Activated CD4-positive, alpha-beta T cell treated with anti-CD3 and anti-CD28 coated beads, Interleukin-2, amount 10 ng/mL, durations not matched to agents 24 days and 14 days (primary cell): ENCODE results near the gene MRTFB. TPM values are rescaled to one million over a fixed set of nuclear protein-coding genes. Genes with fewer than 3 reads are reported as not detected.

Source experiments
- DNase-seq: peaks from one replicate; pipeline ENCODE4 v3.0.0; 2022
- H3K27ac Mint-ChIP-seq: one replicate; pipeline ENCODE4 v1.8.0; 2022; ENCODE audit warnings: mild to moderate bottlenecking, mixed read lengths
- H3K27me3 Mint-ChIP-seq: one replicate; pipeline ENCODE4 v1.8.0; 2022; ENCODE audit warnings: mixed read lengths
- H3K36me3 Mint-ChIP-seq: one replicate; pipeline ENCODE4 v1.8.0; 2022; ENCODE audit warnings: low read depth, mild to moderate bottlenecking, mixed read lengths
- H3K4me1 Mint-ChIP-seq: one replicate; pipeline ENCODE4 v1.8.0; 2021; ENCODE audit warnings: mixed read lengths
- H3K4me3 Mint-ChIP-seq: one replicate; pipeline ENCODE4 v1.8.0; 2022; ENCODE audit warnings: mild to moderate bottlenecking, moderate library complexity, mixed read lengths
- H3K9me3 Mint-ChIP-seq: one replicate; pipeline ENCODE4 v1.8.0; 2021; ENCODE audit warnings: mixed read lengths
- intact Hi-C: fragments of 100-400 bp; cut with micrococcal nuclease; formaldehyde crosslinking; loops from one replicate; pipeline ENCODE4 v1.15.1; 2023
- total RNA-seq: library from RNA; stranded (reverse); gene quantifications from 2 replicates; pipeline ENCODE4 v1.2.3, GENCODE V29; 2022

The MRTFB gene
- total RNA-seq, 1 donor from 2014 or later, result 15.0 TPM

- DNase-seq, result no peak
- Mint-ChIP-seq H3K4me1 (peaks cover 8% of the 10 kb centered on the region), H3K27me3 (no peaks in the 10 kb centered on the region), H3K4me3 (no peak overlapping the region), H3K9me3 (no peaks in the 10 kb centered on the region), H3K36me3 (no peaks in the 10 kb centered on the region), H3K27ac (no peak overlapping the region)
- intact Hi-C loops, result no loop called here
Observed at GRCh38 chr16:14202697-14203096, 131.6 kb downstream of the MRTFB start.

GRCh38 chr16:14203166-14203565 is 132.0 kb downstream of the MRTFB start:
- intact Hi-C loops, result no loop called here
- H3K4me1 Mint-ChIP-seq, result peaks cover 8% of the 10 kb centered on the region
- H3K36me3 Mint-ChIP-seq, result no peaks in the 10 kb centered on the region
- no peaks in the 10 kb centered on the region for H3K9me3 Mint-ChIP-seq
- DNase-seq, result no peak
- H3K4me3 Mint-ChIP-seq, result no peak overlapping the region
- H3K27me3 Mint-ChIP-seq, result no peaks in the 10 kb centered on the region
- H3K27ac Mint-ChIP-seq, result no peak overlapping the region

GRCh38 chr16:14205666-14206065 is 134.5 kb downstream of the MRTFB start:
- no peak for DNase-seq
- Mint-ChIP-seq H3K36me3 (no peaks in the 10 kb centered on the region), H3K4me3 (no peak overlapping the region), H3K9me3 (no peaks in the 10 kb centered on the region), H3K27ac (no peak overlapping the region), H3K4me1 (peaks cover 3% of the 10 kb centered on the region), H3K27me3 (no peaks in the 10 kb centered on the region)
- intact Hi-C loops, result no loop called here

GRCh38 chr16:14211856-14212543 is 140.9 kb downstream of the MRTFB start:
- H3K4me1 Mint-ChIP-seq, result no peaks in the 10 kb centered on the region
- intact Hi-C loops, result no loop called here
- no peak overlapping the region for H3K4me3 Mint-ChIP-seq
- no peak for DNase-seq
- no peaks in the 10 kb centered on the region for H3K36me3 Mint-ChIP-seq
- H3K27me3 Mint-ChIP-seq, result no peaks in the 10 kb centered on the region
- no peak overlapping the region for H3K27ac Mint-ChIP-seq
- no peaks in the 10 kb centered on the region for H3K9me3 Mint-ChIP-seq

DNA sequence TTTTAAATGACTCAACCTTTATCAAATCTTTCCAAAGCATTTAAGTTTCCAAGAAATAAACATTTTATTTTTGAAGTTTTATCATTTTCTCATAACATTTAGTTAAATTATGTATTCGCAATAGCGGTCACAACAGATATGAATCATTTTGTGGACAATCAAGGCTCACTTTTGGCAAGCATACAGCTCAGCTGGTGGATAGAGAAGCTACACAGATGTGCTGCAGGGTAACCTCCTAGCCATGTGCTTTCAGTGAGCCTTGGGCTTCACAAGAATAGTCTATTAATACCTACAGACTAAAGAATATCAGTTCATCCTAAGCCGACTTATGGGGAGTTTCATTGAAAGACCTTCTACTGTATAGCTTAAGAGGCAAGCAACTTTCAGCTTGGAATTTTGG is 144.8 kb downstream of the MRTFB start:
- Mint-ChIP-seq H3K27me3 (no peaks in the 10 kb centered on the region), H3K4me3 (no peak overlapping the region), H3K9me3 (no peaks in the 10 kb centered on the region), H3K36me3 (no peaks in the 10 kb centered on the region), H3K27ac (no peak overlapping the region), H3K4me1 (no peaks in the 10 kb centered on the region)
- DNase-seq, result no peak
- intact Hi-C loops, result no loop called here

GRCh38 chr16:14219983-14220382 is 148.9 kb downstream of the MRTFB start:
- intact Hi-C loops, result no loop called here

DNA sequence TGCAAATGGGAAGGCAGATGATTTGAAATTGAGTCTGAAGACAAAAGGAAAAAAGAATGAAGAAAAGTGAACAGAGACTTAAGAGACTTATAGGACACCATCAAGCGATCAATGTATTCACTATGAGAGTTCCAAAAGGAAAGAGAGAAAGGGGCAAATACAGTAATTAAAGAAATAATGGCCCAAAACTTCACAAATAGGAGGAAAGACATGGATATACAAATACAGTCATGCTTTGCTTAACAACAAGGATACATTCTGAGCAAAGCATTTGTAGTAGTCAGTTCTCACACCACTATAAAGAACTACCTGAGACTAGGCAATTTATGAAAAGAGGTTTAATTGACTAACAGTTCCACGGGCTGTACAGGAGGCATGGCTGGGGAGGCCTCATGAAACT is 152.5 kb downstream of the MRTFB start:
- Mint-ChIP-seq H3K4me3 (no peak overlapping the region), H3K27ac (no peak overlapping the region), H3K4me1 (no peaks in the 10 kb centered on the region), H3K9me3 (peaks cover 9% of the 10 kb centered on the region), H3K27me3 (no peaks in the 10 kb centered on the region), H3K36me3 (peaks cover 9% of the 10 kb centered on the region)
- intact Hi-C loops, result no loop called here
- no peak for DNase-seq

More at GRCh38 chr16:14219983-14220382, 148.9 kb downstream of the MRTFB start:
- H3K9me3 Mint-ChIP-seq, result peaks cover 9% of the 10 kb centered on the region
- H3K27ac Mint-ChIP-seq, result no peak overlapping the region
- no peak overlapping the region for H3K4me3 Mint-ChIP-seq
- DNase-seq, result no peak
- H3K36me3 Mint-ChIP-seq, result peaks cover 9% of the 10 kb centered on the region
- no peaks in the 10 kb centered on the region for H3K4me1 Mint-ChIP-seq
- no peaks in the 10 kb centered on the region for H3K27me3 Mint-ChIP-seq

DNA sequence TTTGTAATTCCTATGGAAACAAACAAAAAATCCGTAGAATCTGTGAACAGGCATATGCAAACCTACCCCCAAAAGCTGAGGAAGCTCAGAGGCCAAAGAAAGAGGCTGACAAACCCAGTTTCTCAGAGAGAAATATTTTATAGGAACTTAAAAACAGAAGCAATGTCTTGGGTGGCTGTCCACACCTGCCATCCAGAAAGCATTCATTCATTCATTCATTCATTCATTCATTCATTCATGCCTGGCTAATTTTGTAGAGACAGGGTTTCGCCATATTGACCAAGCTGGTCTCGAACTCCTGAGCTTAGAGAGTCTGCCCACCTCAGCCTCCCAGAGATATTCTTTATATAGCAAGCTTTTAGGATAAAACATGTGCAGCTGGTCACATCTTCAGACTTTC is 154.3 kb downstream of the MRTFB start:
- H3K27me3 Mint-ChIP-seq, result no peaks in the 10 kb centered on the region
- H3K9me3 Mint-ChIP-seq, result peaks cover 9% of the 10 kb centered on the region
- H3K27ac Mint-ChIP-seq, result no peak overlapping the region
- H3K4me3 Mint-ChIP-seq, result no peak overlapping the region
- DNase-seq, result no peak
- no peaks in the 10 kb centered on the region for H3K4me1 Mint-ChIP-seq
- peaks cover 9% of the 10 kb centered on the region for H3K36me3 Mint-ChIP-seq
- intact Hi-C loops, result no loop called here

GRCh38 chr16:14232106-14232864 is 161.2 kb downstream of the MRTFB start:
- H3K9me3 Mint-ChIP-seq, result no peaks in the 10 kb centered on the region
- intact Hi-C loops, result no loop called here
- no peaks in the 10 kb centered on the region for H3K27me3 Mint-ChIP-seq
- no peak for DNase-seq
- H3K4me3 Mint-ChIP-seq, result no peak overlapping the region
- no peak overlapping the region for H3K27ac Mint-ChIP-seq
- H3K4me1 Mint-ChIP-seq, result no peaks in the 10 kb centered on the region
- H3K36me3 Mint-ChIP-seq, result no peaks in the 10 kb centered on the region

GRCh38 chr16:14236401-14236800 is 165.3 kb downstream of the MRTFB start:
- Mint-ChIP-seq H3K27ac (no peak overlapping the region), H3K4me3 (no peak overlapping the region)

GRCh38 chr16:14238756-14239155 is 167.6 kb downstream of the MRTFB start:
- H3K4me1 Mint-ChIP-seq, result no peaks in the 10 kb centered on the region
- H3K4me3 Mint-ChIP-seq, result no peak overlapping the region
- no peak for DNase-seq
- H3K36me3 Mint-ChIP-seq, result no peaks in the 10 kb centered on the region
- intact Hi-C loops, result no loop called here
- H3K27ac Mint-ChIP-seq, result no peak overlapping the region
- no peaks in the 10 kb centered on the region for H3K9me3 Mint-ChIP-seq
- no peaks in the 10 kb centered on the region for H3K27me3 Mint-ChIP-seq

More at GRCh38 chr16:14236401-14236800, 165.3 kb downstream of the MRTFB start:
- Mint-ChIP-seq H3K9me3 (no peaks in the 10 kb centered on the region), H3K27me3 (no peaks in the 10 kb centered on the region), H3K4me1 (no peaks in the 10 kb centered on the region), H3K36me3 (no peaks in the 10 kb centered on the region)
- DNase-seq, result no peak
- intact Hi-C loops, result no loop called here

GRCh38 chr16:14239791-14240190 is 168.7 kb downstream of the MRTFB start:
- Mint-ChIP-seq H3K27me3 (no peaks in the 10 kb centered on the region), H3K4me3 (no peak overlapping the region), H3K9me3 (no peaks in the 10 kb centered on the region), H3K27ac (no peak overlapping the region), H3K36me3 (no peaks in the 10 kb centered on the region), H3K4me1 (peaks cover 3% of the 10 kb centered on the region)
- no peak for DNase-seq
- intact Hi-C loops, result no loop called here

- Mint-ChIP-seq H3K4me1 (peaks cover 3% of the 10 kb centered on the region), H3K4me3 (no peak overlapping the region), H3K27ac (no peak overlapping the region), H3K9me3 (no peaks in the 10 kb centered on the region), H3K36me3 (no peaks in the 10 kb centered on the region), H3K27me3 (no peaks in the 10 kb centered on the region)
- intact Hi-C loops, result no loop called here
- DNase-seq, result no peak
Observed at GRCh38 chr16:14240219-14240843, 169.2 kb downstream of the MRTFB start.

- Mint-ChIP-seq H3K27ac (no peak overlapping the region), H3K36me3 (no peaks in the 10 kb centered on the region)
Observed at GRCh38 chr16:14240964-14241363, 169.8 kb downstream of the MRTFB start.

More at GRCh38 chr16:14240964-14241363, 169.8 kb downstream of the MRTFB start:
- Mint-ChIP-seq H3K27me3 (no peaks in the 10 kb centered on the region), H3K9me3 (no peaks in the 10 kb centered on the region), H3K4me3 (no peak overlapping the region), H3K4me1 (peaks cover 3% of the 10 kb centered on the region)
- no peak for DNase-seq
- intact Hi-C loops, result no loop called here
